Bronchial epithelial cell (primary cell): ENCODE results near the gene NBEAL1. TPM values are rescaled to one million over a fixed set of nuclear protein-coding genes. Genes with fewer than 3 reads are reported as not detected.
"Not testable (repeated sequence)": the region's sequence is repeated elsewhere in the genome, so short reads cannot be mapped to it uniquely, and the experiment has no call there.

Experiments used
- DNase-seq: peaks from one replicate; pipeline ENCODE4 v3.0.0-alpha.2; 2010; ENCODE audit warnings: low read depth
- FAIRE-seq: peaks from 2 replicates; lab custom pipeline; 2011; peaks lifted over from hg19 to GRCh38; lab: Jason Lieb, UNC
- H3K27me3 ChIP-seq: 2 replicates; pipeline ENCODE4 v1.5.1; 2011; ENCODE audit warnings: low read length; ENCODE audit not compliant: control insufficient read depth, insufficient read depth
- H3K36me3 ChIP-seq: 2 replicates; pipeline ENCODE4 v1.5.1; 2011; ENCODE audit warnings: low read length; ENCODE audit not compliant: control insufficient read depth, insufficient read depth
- H3K4me3 ChIP-seq: 2 replicates; pipeline ENCODE4 v1.5.1; 2011; ENCODE audit warnings: mild to moderate bottlenecking, low read depth, low read length, control low read depth
- CTCF ChIP-seq: IDR thresholded peaks from 2 replicates; pipeline ENCODE4 v1.5.1; 2011; ENCODE audit warnings: mild to moderate bottlenecking, moderate library complexity, low read length, control low read depth, inconsistent platforms; ENCODE audit not compliant: insufficient read depth, severe bottlenecking
- total RNA-seq: library from RNA; depleted of rRNA; stranded (reverse); fragments of >200 nt; gene quantifications from 2 replicates; pipeline ENCODE4 v1.2.1, GENCODE V29; 2014

The NBEAL1 gene
- total RNA-seq, 1 donor from 2014 or later = 42.6 TPM

- DNase-seq (no peak), FAIRE-seq (no peak)
- no peaks in the 10 kb centered on the region for H3K27me3 ChIP-seq
- peaks cover 2% of the 10 kb centered on the region for H3K36me3 ChIP-seq
- no peak overlapping the region for H3K4me3 ChIP-seq
- no peak for TF ChIP-seq CTCF
These were observed 180.8 kb downstream of the NBEAL1 start for GRCh38 chr2:203195331-203196036.

- H3K4me3 ChIP-seq = no peak overlapping the region
- TF ChIP-seq CTCF = no peak
- no peaks in the 10 kb centered on the region for H3K27me3 ChIP-seq
- peaks cover 5% of the 10 kb centered on the region for H3K36me3 ChIP-seq
- no peak for DNase-seq
- FAIRE-seq = no peak
These were observed 186.2 kb downstream of the NBEAL1 start for GRCh38 chr2:203200866-203201265.

- FAIRE-seq (no peak), DNase-seq (no peak)
- TF ChIP-seq CTCF = no peak
- Histone ChIP-seq H3K36me3 (peaks cover 5% of the 10 kb centered on the region), H3K27me3 (no peaks in the 10 kb centered on the region), H3K4me3 (no peak overlapping the region)
These were observed 186.8 kb downstream of the NBEAL1 start for GRCh38 chr2:203201426-203201825.

GRCh38 chr2:203209538-203209937 lies 194.9 kb downstream of the NBEAL1 start:
- DNase-seq (no peak), FAIRE-seq (no peak)
- H3K36me3 ChIP-seq = peaks cover 1% of the 10 kb centered on the region
- no peak for TF ChIP-seq CTCF
- no peak overlapping the region for H3K4me3 ChIP-seq
- H3K27me3 ChIP-seq = no peaks in the 10 kb centered on the region

- Histone ChIP-seq H3K36me3 (no peaks in the 10 kb centered on the region), H3K27me3 (no peaks in the 10 kb centered on the region), H3K4me3 (no peak overlapping the region)
- FAIRE-seq = no peak
- peak; percentile 23 for DNase-seq
- peak; percentile 77 for TF ChIP-seq CTCF
These were observed 210.9 kb downstream of the NBEAL1 start for GRCh38 chr2:203225423-203226039.

GRCh38 chr2:203229674-203230073 lies 215.0 kb downstream of the NBEAL1 start:
- not testable (repeated sequence) for H3K36me3 ChIP-seq, FAIRE-seq, DNase-seq, H3K4me3 ChIP-seq, H3K27me3 ChIP-seq
